Activated CD4-positive, alpha-beta T cell treated with anti-CD3 and anti-CD28 coated beads, Interleukin-2, amount 50 U/mL, for 24 hours (primary cell): ENCODE measurements around the gene C1orf35.

Experiments
- DNase-seq, 2 donors: peaks; one replicate each; pipeline ENCODE4 v3.0.0-alpha.2; 2020; ENCODE audit warnings: low read depth in 1 of 2, low spot score in 1 of 2

The C1orf35 gene

GRCh38 chr1:228095161-228095560, 8.0 kb downstream of the C1orf35 start:
- DNase-seq: no peak

- no peak for DNase-seq
Measured at GRCh38 chr1:228094432-228095016, 8.6 kb downstream of the C1orf35 start.

GRCh38 chr1:228093050-228093906, 9.8 kb downstream of the C1orf35 start:
- DNase-seq: no peak

- DNase-seq: no peak
Measured at GRCh38 chr1:228092342-228093049, 10.6 kb downstream of the C1orf35 start.

GRCh38 chr1:228091084-228091483, 12.0 kb downstream of the C1orf35 start:
- DNase-seq: no peak

- no peak for DNase-seq
Measured at GRCh38 chr1:228090613-228091081, 12.5 kb downstream of the C1orf35 start.

GRCh38 chr1:228089519-228090380, 13.4 kb downstream of the C1orf35 start:
- DNase-seq: no peak

- no peak for DNase-seq
Measured at GRCh38 chr1:228088586-228089498, 14.3 kb downstream of the C1orf35 start.

GRCh38 chr1:228087771-228088251, 15.3 kb downstream of the C1orf35 start:
- DNase-seq: no peak

GRCh38 chr1:228085287-228085951, 17.7 kb downstream of the C1orf35 start:
- no peak for DNase-seq

- DNase-seq: no peak
Measured at GRCh38 chr1:228084797-228085196, 18.3 kb downstream of the C1orf35 start.

- no peak for DNase-seq
Measured at GRCh38 chr1:228084325-228084724, 18.8 kb downstream of the C1orf35 start.

- no peak for DNase-seq
Measured at GRCh38 chr1:228083871-228084278, 19.2 kb downstream of the C1orf35 start.

GRCh38 chr1:228082918-228083870, 19.9 kb downstream of the C1orf35 start:
- no peak for DNase-seq

- peak; percentile 83 to 86 for DNase-seq
Measured at GRCh38 chr1:228082214-228082917, 20.8 kb downstream of the C1orf35 start, which contains the start of gene ARF1. Gene ARF1, plus strand, starts transcription at chr1:228082708. Its CDS starts 14,407 bp downstream, at chr1:228097115.

GRCh38 chr1:228081578-228082213, 21.4 kb downstream of the C1orf35 start:
- no peak for DNase-seq

GRCh38 chr1:228081144-228081543, 22.0 kb downstream of the C1orf35 start:
- no peak for DNase-seq
